K562 (cell line): ENCODE results near the gene EGR1. TPM values are rescaled to one million over a fixed set of nuclear protein-coding genes. Genes with fewer than 3 reads are reported as not detected.

Experiments used
- ARHGAP35 ChIP-seq: fragments of 450-650 bp; IDR thresholded peaks from 2 replicates; pipeline ENCODE4 v1.6.1; 2018; ENCODE audit not compliant: partially characterized antibody
- ATF7 ChIP-seq: fragments of 450-650 bp; IDR thresholded peaks from 2 replicates; pipeline ENCODE4 v1.7.1; 2014; ENCODE audit warnings: mild to moderate bottlenecking, moderate library complexity
- EHMT2 ChIP-seq: fragments of 450-650 bp; IDR thresholded peaks from 2 replicates; pipeline ENCODE4 v1.6.1; 2018; ENCODE audit warnings: antibody characterized with exemption
- FUS ChIP-seq: fragments of 200-400 bp; formaldehyde crosslinking; optimal IDR thresholded peaks from 2 replicates; pipeline ENCODE3; 2017; ENCODE audit warnings: low read depth, low read length
- GABPB2 ChIP-seq: fragments of 250-450 bp; sonication (Bioruptor Pico); conservative IDR thresholded peaks from 2 replicates; pipeline ENCODE4 v1.5.1; 2021; ENCODE audit warnings: mild to moderate bottlenecking
- HDAC2 ChIP-seq: fragments of 450-650 bp; IDR thresholded peaks from 2 replicates; pipeline ENCODE4 v1.6.1; 2016; ENCODE audit warnings: mild to moderate bottlenecking
- NCOA6 ChIP-seq: fragments of 450-650 bp; IDR thresholded peaks from 2 replicates; pipeline ENCODE4 v1.6.1; 2017; ENCODE audit warnings: mild to moderate bottlenecking
- NFE2L1 ChIP-seq: fragments of 450-650 bp; IDR thresholded peaks from 2 replicates; pipeline ENCODE4 v1.6.1; 2016; ENCODE audit warnings: missing genetic modification characterization, low read depth, mild to moderate bottlenecking, missing compliant biosample characterization, moderate library complexity, borderline replicate concordance
- PML ChIP-seq: IDR thresholded peaks from 2 replicates; pipeline ENCODE4 v1.6.1; 2012; ENCODE audit warnings: low read length, inconsistent platforms
- RB1 ChIP-seq: fragments of 450-650 bp; IDR thresholded peaks from 2 replicates; pipeline ENCODE4 v1.6.1; 2017; ENCODE audit warnings: low read depth, mild to moderate bottlenecking
- SNIP1 ChIP-seq: fragments of 450-650 bp; IDR thresholded peaks from 2 replicates; pipeline ENCODE4 v1.7.1; 2017; ENCODE audit warnings: low read depth, mild to moderate bottlenecking
- TCF7 ChIP-seq: sonication (generic); IDR thresholded peaks from 2 replicates; pipeline ENCODE4 v1.6.1; 2016; ENCODE audit warnings: antibody characterized with exemption, borderline replicate concordance
- ZNF143 ChIP-seq: sonication (generic); formaldehyde crosslinking; IDR thresholded peaks from 2 replicates; pipeline ENCODE4 v1.9.0; 2022; ENCODE audit warnings: mild to moderate bottlenecking, missing genetic modification reagents
- polyA plus RNA-seq, 8 experiments: library from polyadenylated mRNA; depleted of rRNA in 4 of 8; stranded (reverse) in 5 of 8; unstranded in 3 of 8; fragments of >200 nt; fragmentation: Nextera tagmentation in 2 of 8; fragmentation: Illumina TruSeq in 1 of 8; extraction: Ambion mirVana in 2 of 8; extraction: Trizol in 1 of 8; gene quantifications; 2 replicates each; pipeline versions ENCODE4 v1.2.1 to v1.2.3, GENCODE V29; 2011 to 2014; ENCODE audit warnings: inconsistent platforms in 1 of 8, missing spikeins in 1 of 8
- total RNA-seq, 7 experiments: library from RNA; depleted of rRNA in 6 of 7; stranded (reverse); fragments of >200 nt in 6 of 7; fragmentation: Illumina TruSeq in 2 of 7; extraction: Trizol in 2 of 7; gene quantifications; 2 replicates each; pipeline versions ENCODE4 v1.2.1 to v1.2.3, GENCODE V29; 2011 to 2021; ENCODE audit warnings: low replicate concordance in 1 of 7
- TF ChIP-seq, protein P1 (sequence below): fragments of 250-450 bp; sonication (Bioruptor Pico); IDR thresholded peaks from 2 replicates; pipeline ENCODE4 v1.8.0; 2021; ENCODE audit warnings: moderate library complexity, mild to moderate bottlenecking, inconsistent platforms
- TF ChIP-seq, protein P2 (sequence below): fragments of 200-800 bp; sonication (Bioruptor generic); IDR thresholded peaks from 2 replicates; pipeline ENCODE4 v1.6.1; 2017; ENCODE audit warnings: missing genetic modification characterization, missing compliant biosample characterization
- TF ChIP-seq, protein P3 (sequence below), 2 experiments: fragments of 450-650 bp in 1 of 2; IDR thresholded peaks; 2 replicates each; pipeline ENCODE4 v1.6.1; 2011 to 2017; ENCODE audit warnings: low read depth in 2 of 2, antibody characterized with exemption in 1 of 2, borderline replicate concordance in 1 of 2, low read length in 1 of 2, mild to moderate bottlenecking in 1 of 2, mixed read lengths in 1 of 2; ENCODE audit not compliant: control insufficient read depth in 1 of 2
- TF ChIP-seq, protein P4 (sequence below): fragments of 450-650 bp; IDR thresholded peaks from 2 replicates; pipeline ENCODE4 v1.6.1; 2014; ENCODE audit warnings: low read depth, mild to moderate bottlenecking, moderate library complexity, borderline replicate concordance

Gene EGR1
- total and polyA plus RNA-seq, 9 of the 15 experiments (the other 6 are each of a cell fraction or from before 2014, with no cell fraction given), result 1.3 to 132 (median 21.5) TPM

DNA sequence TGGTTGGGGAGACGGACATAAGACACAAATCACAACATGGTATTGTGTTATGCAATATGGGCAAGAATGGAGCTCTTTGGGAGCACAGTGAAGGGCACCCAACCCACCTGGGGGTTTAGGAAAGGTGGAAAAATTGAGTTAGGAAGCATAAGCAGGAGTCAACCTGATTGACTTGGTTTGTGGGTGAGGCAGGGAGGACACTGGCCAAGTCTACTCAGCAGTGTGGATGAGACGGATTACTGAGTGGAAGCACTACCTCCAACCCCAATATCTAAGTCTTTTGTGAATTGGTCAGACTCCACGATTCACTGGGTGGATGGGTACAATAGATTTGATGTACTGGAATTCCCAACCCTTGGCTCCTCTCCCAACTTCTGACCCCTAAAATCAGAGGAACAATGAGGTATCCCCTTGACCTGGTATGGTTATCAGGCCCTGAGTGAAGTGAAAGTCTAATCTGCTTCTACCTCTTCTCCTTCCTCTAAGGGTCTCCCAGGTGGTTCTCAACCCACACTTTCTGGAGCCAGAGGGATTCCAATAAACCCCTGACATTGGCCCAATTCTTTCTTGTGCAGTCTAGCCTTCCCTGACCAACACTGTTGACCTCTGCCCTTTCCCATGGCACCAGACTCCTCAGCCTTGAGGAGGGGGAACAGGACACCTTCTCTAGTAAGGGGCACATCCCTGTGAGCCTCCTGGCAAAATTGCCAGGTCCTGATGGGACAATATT lies 5.2 kb downstream of the EGR1 start (continued):
- TF ChIP-seq TCF7 (no peak), SNIP1 (no peak), HDAC2 (0 out of 2 replicates have a peak, but pooled peaks have one; percentile 26), FUS (peak; percentile 98), ZNF143 (no peak), NFE2L1 (no peak), GABPB2 (no peak), ARHGAP35 (no peak), RB1 (no peak), ATF7 (no peak), PML (no peak), EHMT2 (no peak), NCOA6 (no peak)
- TF ChIP-seq, protein P1, sequence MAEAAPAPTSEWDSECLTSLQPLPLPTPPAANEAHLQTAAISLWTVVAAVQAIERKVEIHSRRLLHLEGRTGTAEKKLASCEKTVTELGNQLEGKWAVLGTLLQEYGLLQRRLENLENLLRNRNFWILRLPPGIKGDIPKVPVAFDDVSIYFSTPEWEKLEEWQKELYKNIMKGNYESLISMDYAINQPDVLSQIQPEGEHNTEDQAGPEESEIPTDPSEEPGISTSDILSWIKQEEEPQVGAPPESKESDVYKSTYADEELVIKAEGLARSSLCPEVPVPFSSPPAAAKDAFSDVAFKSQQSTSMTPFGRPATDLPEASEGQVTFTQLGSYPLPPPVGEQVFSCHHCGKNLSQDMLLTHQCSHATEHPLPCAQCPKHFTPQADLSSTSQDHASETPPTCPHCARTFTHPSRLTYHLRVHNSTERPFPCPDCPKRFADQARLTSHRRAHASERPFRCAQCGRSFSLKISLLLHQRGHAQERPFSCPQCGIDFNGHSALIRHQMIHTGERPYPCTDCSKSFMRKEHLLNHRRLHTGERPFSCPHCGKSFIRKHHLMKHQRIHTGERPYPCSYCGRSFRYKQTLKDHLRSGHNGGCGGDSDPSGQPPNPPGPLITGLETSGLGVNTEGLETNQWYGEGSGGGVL, result no peak
- TF ChIP-seq, protein P2, sequence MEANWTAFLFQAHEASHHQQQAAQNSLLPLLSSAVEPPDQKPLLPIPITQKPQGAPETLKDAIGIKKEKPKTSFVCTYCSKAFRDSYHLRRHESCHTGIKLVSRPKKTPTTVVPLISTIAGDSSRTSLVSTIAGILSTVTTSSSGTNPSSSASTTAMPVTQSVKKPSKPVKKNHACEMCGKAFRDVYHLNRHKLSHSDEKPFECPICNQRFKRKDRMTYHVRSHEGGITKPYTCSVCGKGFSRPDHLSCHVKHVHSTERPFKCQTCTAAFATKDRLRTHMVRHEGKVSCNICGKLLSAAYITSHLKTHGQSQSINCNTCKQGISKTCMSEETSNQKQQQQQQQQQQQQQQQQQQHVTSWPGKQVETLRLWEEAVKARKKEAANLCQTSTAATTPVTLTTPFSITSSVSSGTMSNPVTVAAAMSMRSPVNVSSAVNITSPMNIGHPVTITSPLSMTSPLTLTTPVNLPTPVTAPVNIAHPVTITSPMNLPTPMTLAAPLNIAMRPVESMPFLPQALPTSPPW, result no peak
- TF ChIP-seq, protein P3, sequence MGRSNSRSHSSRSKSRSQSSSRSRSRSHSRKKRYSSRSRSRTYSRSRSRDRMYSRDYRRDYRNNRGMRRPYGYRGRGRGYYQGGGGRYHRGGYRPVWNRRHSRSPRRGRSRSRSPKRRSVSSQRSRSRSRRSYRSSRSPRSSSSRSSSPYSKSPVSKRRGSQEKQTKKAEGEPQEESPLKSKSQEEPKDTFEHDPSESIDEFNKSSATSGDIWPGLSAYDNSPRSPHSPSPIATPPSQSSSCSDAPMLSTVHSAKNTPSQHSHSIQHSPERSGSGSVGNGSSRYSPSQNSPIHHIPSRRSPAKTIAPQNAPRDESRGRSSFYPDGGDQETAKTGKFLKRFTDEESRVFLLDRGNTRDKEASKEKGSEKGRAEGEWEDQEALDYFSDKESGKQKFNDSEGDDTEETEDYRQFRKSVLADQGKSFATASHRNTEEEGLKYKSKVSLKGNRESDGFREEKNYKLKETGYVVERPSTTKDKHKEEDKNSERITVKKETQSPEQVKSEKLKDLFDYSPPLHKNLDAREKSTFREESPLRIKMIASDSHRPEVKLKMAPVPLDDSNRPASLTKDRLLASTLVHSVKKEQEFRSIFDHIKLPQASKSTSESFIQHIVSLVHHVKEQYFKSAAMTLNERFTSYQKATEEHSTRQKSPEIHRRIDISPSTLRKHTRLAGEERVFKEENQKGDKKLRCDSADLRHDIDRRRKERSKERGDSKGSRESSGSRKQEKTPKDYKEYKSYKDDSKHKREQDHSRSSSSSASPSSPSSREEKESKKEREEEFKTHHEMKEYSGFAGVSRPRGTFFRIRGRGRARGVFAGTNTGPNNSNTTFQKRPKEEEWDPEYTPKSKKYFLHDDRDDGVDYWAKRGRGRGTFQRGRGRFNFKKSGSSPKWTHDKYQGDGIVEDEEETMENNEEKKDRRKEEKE (IDR thresholded peaks at IDR 0.05; ENCODE audit: borderline replicate concordance in 1 of 2, control insufficient read depth in 1 of 2, low read depth in 2 of 2, low read length in 1 of 2), result no peak
- TF ChIP-seq, protein P4, sequence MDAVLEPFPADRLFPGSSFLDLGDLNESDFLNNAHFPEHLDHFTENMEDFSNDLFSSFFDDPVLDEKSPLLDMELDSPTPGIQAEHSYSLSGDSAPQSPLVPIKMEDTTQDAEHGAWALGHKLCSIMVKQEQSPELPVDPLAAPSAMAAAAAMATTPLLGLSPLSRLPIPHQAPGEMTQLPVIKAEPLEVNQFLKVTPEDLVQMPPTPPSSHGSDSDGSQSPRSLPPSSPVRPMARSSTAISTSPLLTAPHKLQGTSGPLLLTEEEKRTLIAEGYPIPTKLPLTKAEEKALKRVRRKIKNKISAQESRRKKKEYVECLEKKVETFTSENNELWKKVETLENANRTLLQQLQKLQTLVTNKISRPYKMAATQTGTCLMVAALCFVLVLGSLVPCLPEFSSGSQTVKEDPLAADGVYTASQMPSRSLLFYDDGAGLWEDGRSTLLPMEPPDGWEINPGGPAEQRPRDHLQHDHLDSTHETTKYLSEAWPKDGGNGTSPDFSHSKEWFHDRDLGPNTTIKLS, result 0 out of 2 replicates have a peak, but pooled peaks have one; percentile 19
